ENCODE data around the gene AMDHD1.

DNA sequence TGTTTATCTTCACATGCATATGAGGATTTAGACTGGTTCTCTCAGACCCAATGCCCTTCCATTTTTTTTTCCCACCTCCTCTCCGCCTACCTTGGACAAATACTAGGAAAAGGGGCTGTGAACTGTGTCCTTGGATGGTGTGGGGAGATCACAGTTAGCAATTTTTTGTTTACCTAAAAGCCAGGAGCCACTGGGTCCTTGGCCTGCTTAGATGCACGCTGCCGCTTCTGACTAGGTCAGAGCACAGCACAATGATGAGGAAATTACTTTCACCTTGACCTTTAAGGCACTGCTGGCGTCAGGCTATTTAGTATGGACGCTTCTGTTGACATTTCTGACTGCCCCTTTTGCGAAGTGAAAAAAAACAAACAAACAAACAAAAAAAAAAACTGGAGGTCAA lies 2.6 kb upstream of the AMDHD1 start:
- TF ChIP-seq POLR2A (IDR thresholded peaks at IDR 0.05): no peak
- no peak for TF ChIP-seq CTCF (IDR thresholded peaks at IDR 0.05)

Data from testis (tissue), 2 donors.